ENCODE measurements around the gene CEP85L.
"Not testable (repeated sequence)": the region's sequence is repeated elsewhere in the genome, so short reads cannot be mapped to it uniquely, and the experiment has no call there.

Gene CEP85L

DNA sequence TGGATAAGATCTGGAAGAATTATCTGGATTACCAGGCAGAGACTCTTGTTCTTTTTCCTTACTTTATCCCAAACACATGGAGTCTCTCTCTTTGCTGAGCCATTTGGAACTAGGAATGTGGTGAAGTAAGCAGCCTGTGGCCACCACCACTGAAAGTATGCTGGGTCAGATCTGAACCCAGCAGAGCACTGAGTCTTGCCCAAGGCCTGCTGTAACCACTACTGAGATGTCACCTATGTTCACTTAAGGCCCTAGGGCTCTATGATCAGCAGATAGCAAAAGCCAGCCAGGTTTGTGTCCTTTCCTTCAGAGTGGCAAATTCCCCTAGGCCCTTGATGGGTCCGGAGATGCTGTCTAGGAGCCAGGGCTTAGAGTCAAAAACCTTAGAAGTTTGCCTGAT is 206.6 kb downstream of the CEP85L start:
- no peaks in the 10 kb centered on the region for H3K27me3 ChIP-seq (ENCODE audit: insufficient read depth, low read length)
- no CpG with 5 or more reads among the region's 1 CpG for WGBS (ENCODE audit: extremely low coverage, insufficient coverage, insufficient read length)
- H3K79me1 ChIP-seq (ENCODE audit: low read length) = no peaks in the 10 kb centered on the region
- H3K4ac ChIP-seq (ENCODE audit: low read depth, low read length) = no peak overlapping the region
- no peak overlapping the region for H4K12ac ChIP-seq (ENCODE audit: low read depth, low read length)
- no peak overlapping the region for H2AFZ ChIP-seq (ENCODE audit: insufficient read depth, low read length, poor library complexity)
- no peaks in the 10 kb centered on the region for H3K79me2 ChIP-seq (ENCODE audit: control insufficient read depth, insufficient read depth, low read length, poor library complexity)
- no peak overlapping the region for H3K23ac ChIP-seq (ENCODE audit: low read length)
- no peak overlapping the region for H2BK120ac ChIP-seq (ENCODE audit: insufficient read depth, low read length, poor library complexity)
- no peak overlapping the region for H2BK5ac ChIP-seq (ENCODE audit: low read depth, low read length, poor library complexity)
- peaks cover 3% of the 10 kb centered on the region for H3K9me3 ChIP-seq (ENCODE audit: insufficient read depth, low read depth, low read length)
- H3K4me3 ChIP-seq (ENCODE audit: low read depth, low read length) = no peak overlapping the region
- H3K18ac ChIP-seq (ENCODE audit: low read length) = no peak overlapping the region
- no peak overlapping the region for H3K4me2 ChIP-seq (ENCODE audit: low read length)
- H3K4me1 ChIP-seq (ENCODE audit: control insufficient read depth in 1 of 2, insufficient read depth in 2 of 2, low read length in 2 of 2) = no peaks in the 10 kb centered on the region
- H3K36me3 ChIP-seq (ENCODE audit: control insufficient read depth in 1 of 2, insufficient read depth in 2 of 2, low read length in 2 of 2) = peaks cover 0 to 2% of the 10 kb centered on the region in 2 experiments
- H2AK5ac ChIP-seq (ENCODE audit: low read length) = no peak overlapping the region
- no peak overlapping the region for H3K9ac ChIP-seq (ENCODE audit: low read length)
- no peak overlapping the region for H3K14ac ChIP-seq (ENCODE audit: low read length)
- no peak overlapping the region for H3K27ac ChIP-seq (ENCODE audit: low read depth, low read length)
- H2BK12ac ChIP-seq (ENCODE audit: low read length) = no peak overlapping the region
- no peak for DNase-seq
- H4K91ac ChIP-seq (ENCODE audit: low read depth, low read length) = no peak overlapping the region
- no peak overlapping the region for H4K8ac ChIP-seq (ENCODE audit: low read depth, low read length)

DNA sequence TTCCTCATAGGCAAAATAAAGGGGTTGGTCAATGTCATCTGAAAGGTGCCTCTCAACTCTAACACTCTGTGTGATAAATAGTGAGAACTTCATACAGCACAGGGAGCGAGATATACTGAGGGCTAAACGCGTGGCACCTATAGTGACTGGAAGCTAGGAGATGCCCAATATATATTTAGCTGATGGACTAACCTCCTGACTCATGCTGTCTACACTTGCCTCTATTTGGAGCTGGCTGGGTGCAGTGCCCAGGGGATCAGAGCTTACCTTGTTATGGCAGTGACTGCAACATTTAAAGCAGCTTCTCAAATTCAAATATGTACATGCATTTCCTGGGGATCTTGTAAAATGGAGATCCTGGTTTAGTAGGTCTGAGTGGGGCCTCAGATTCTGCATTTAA is 214.9 kb downstream of the CEP85L start:
- H3K4me3 ChIP-seq (ENCODE audit: low read depth, low read length) = no peak overlapping the region
- no CpG with 5 or more reads among the region's 3 CpGs for WGBS (ENCODE audit: extremely low coverage, insufficient coverage, insufficient read length)
- H2AK5ac ChIP-seq (ENCODE audit: low read length) = no peak overlapping the region
- no peak overlapping the region for H3K4me2 ChIP-seq (ENCODE audit: low read length)
- no peak overlapping the region for H2BK120ac ChIP-seq (ENCODE audit: insufficient read depth, low read length, poor library complexity)
- no peak overlapping the region for H3K23ac ChIP-seq (ENCODE audit: low read length)
- no peaks in the 10 kb centered on the region for H3K27me3 ChIP-seq (ENCODE audit: insufficient read depth, low read length)
- H2AFZ ChIP-seq (ENCODE audit: insufficient read depth, low read length, poor library complexity) = no peak overlapping the region
- H3K18ac ChIP-seq (ENCODE audit: low read length) = no peak overlapping the region
- H2BK5ac ChIP-seq (ENCODE audit: low read depth, low read length, poor library complexity) = no peak overlapping the region
- H3K9me3 ChIP-seq (ENCODE audit: insufficient read depth, low read depth, low read length) = no peaks in the 10 kb centered on the region
- no peak overlapping the region for H3K9ac ChIP-seq (ENCODE audit: low read length)
- H3K14ac ChIP-seq (ENCODE audit: low read length) = no peak overlapping the region
- no peak overlapping the region for H4K8ac ChIP-seq (ENCODE audit: low read depth, low read length)
- H3K4ac ChIP-seq (ENCODE audit: low read depth, low read length) = no peak overlapping the region
- H3K36me3 ChIP-seq (ENCODE audit: control insufficient read depth in 1 of 2, insufficient read depth in 2 of 2, low read length in 2 of 2) = no peaks in the 10 kb centered on the region
- DNase-seq = no peak
- no peaks in the 10 kb centered on the region for H3K4me1 ChIP-seq (ENCODE audit: control insufficient read depth in 1 of 2, insufficient read depth in 2 of 2, low read length in 2 of 2)
- no peaks in the 10 kb centered on the region for H3K79me1 ChIP-seq (ENCODE audit: low read length)
- no peak overlapping the region for H4K12ac ChIP-seq (ENCODE audit: low read depth, low read length)
- H3K79me2 ChIP-seq (ENCODE audit: control insufficient read depth, insufficient read depth, low read length, poor library complexity) = no peaks in the 10 kb centered on the region
- no peak overlapping the region for H3K27ac ChIP-seq (ENCODE audit: low read depth, low read length)
- no peak overlapping the region for H4K91ac ChIP-seq (ENCODE audit: low read depth, low read length)
- H2BK12ac ChIP-seq (ENCODE audit: low read length) = no peak overlapping the region

DNA sequence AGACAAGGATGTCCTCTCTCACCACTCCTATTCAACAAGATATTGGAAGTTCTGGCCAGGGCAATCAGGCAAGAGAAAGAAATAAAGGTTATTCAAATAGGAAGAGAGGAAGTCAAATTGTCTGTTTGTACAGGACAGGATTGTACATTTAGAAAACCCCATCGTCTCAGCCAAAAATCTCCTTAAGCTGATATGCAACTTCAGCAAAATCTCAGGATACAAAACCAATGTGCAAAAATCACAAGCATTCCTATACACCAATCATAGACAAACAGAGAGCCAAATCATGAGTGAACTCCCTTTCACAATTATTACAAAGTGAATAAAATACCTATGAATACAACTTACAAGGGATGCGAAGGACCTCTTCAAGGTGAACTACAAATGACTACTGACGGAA is 217.2 kb downstream of the CEP85L start:
- DNase-seq; H2AK5ac ChIP-seq (ENCODE audit: low read length); H4K91ac ChIP-seq (ENCODE audit: low read depth, low read length); H2BK5ac ChIP-seq (ENCODE audit: low read depth, low read length, poor library complexity); H3K4ac ChIP-seq (ENCODE audit: low read depth, low read length); H3K27me3 ChIP-seq (ENCODE audit: insufficient read depth, low read length); H3K27ac ChIP-seq (ENCODE audit: low read depth, low read length); H3K4me1 ChIP-seq (ENCODE audit: control insufficient read depth in 1 of 2, insufficient read depth in 2 of 2, low read length in 2 of 2); H2BK120ac ChIP-seq (ENCODE audit: insufficient read depth, low read length, poor library complexity); H4K8ac ChIP-seq (ENCODE audit: low read depth, low read length); H3K4me2 ChIP-seq (ENCODE audit: low read length); H3K14ac ChIP-seq (ENCODE audit: low read length); H2BK12ac ChIP-seq (ENCODE audit: low read length); H3K23ac ChIP-seq (ENCODE audit: low read length); H3K9ac ChIP-seq (ENCODE audit: low read length); H3K9me3 ChIP-seq (ENCODE audit: insufficient read depth, low read depth, low read length); H3K79me2 ChIP-seq (ENCODE audit: control insufficient read depth, insufficient read depth, low read length, poor library complexity); H3K4me3 ChIP-seq (ENCODE audit: low read depth, low read length); H3K18ac ChIP-seq (ENCODE audit: low read length); H3K36me3 ChIP-seq (ENCODE audit: control insufficient read depth in 1 of 2, insufficient read depth in 2 of 2, low read length in 2 of 2); H4K12ac ChIP-seq (ENCODE audit: low read depth, low read length); H2AFZ ChIP-seq (ENCODE audit: insufficient read depth, low read length, poor library complexity); H3K79me1 ChIP-seq (ENCODE audit: low read length): not testable (repeated sequence)
- no CpG with 5 or more reads among the region's 3 CpGs for WGBS (ENCODE audit: extremely low coverage, insufficient coverage, insufficient read length)

DNA sequence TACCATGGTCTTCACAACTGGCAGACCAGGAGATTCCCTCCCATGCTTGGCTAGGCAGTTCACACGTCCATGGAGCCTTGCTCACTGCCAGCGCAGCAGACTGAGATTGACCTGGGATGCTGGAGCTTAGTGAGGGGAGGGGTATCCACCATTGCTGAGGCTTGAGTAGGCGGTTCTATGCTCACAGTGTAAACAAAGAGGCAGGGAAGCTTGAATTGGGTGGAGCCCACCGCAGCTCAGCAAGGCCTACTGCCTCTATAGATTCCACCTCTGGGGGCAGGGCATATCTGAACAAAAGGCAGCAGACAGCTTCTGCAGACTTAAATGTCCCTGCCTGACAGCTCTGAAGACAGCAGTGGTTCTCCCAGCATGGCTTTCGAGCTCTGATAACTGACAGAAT is 230.1 kb downstream of the CEP85L start:
- H3K9me3 ChIP-seq (ENCODE audit: insufficient read depth, low read depth, low read length); H3K27ac ChIP-seq (ENCODE audit: low read depth, low read length); H4K12ac ChIP-seq (ENCODE audit: low read depth, low read length); H2BK5ac ChIP-seq (ENCODE audit: low read depth, low read length, poor library complexity); H2AK5ac ChIP-seq (ENCODE audit: low read length); H3K27me3 ChIP-seq (ENCODE audit: insufficient read depth, low read length); H3K23ac ChIP-seq (ENCODE audit: low read length); H2BK12ac ChIP-seq (ENCODE audit: low read length); H3K4me1 ChIP-seq (ENCODE audit: control insufficient read depth in 1 of 2, insufficient read depth in 2 of 2, low read length in 2 of 2); H3K14ac ChIP-seq (ENCODE audit: low read length); H3K79me2 ChIP-seq (ENCODE audit: control insufficient read depth, insufficient read depth, low read length, poor library complexity); H4K8ac ChIP-seq (ENCODE audit: low read depth, low read length); H3K9ac ChIP-seq (ENCODE audit: low read length); H3K36me3 ChIP-seq (ENCODE audit: control insufficient read depth in 1 of 2, insufficient read depth in 2 of 2, low read length in 2 of 2); H3K79me1 ChIP-seq (ENCODE audit: low read length); H2BK120ac ChIP-seq (ENCODE audit: insufficient read depth, low read length, poor library complexity); H3K18ac ChIP-seq (ENCODE audit: low read length); H3K4ac ChIP-seq (ENCODE audit: low read depth, low read length); H2AFZ ChIP-seq (ENCODE audit: insufficient read depth, low read length, poor library complexity); H3K4me3 ChIP-seq (ENCODE audit: low read depth, low read length); DNase-seq; H3K4me2 ChIP-seq (ENCODE audit: low read length); H4K91ac ChIP-seq (ENCODE audit: low read depth, low read length): not testable (repeated sequence)
- WGBS (ENCODE audit: extremely low coverage, insufficient coverage, insufficient read length) = no CpG with 5 or more reads among the region's 5 CpGs
